Neutrophil (primary cell): ENCODE results near the gene MARS1.
"Not testable (repeated sequence)": the region's sequence is repeated elsewhere in the genome, so short reads cannot be mapped to it uniquely, and the experiment has no call there.

Experiments
- H3K27ac ChIP-seq: fragments of 200-600 bp; sonication (generic); 2 replicates; pipeline ENCODE4 v1.5.1; 2016; ENCODE audit warnings: mild to moderate bottlenecking, moderate library complexity
- H3K27me3 ChIP-seq: fragments of 200-600 bp; sonication (generic); 2 replicates; pipeline ENCODE4 v1.6.0; 2016; ENCODE audit warnings: mild to moderate bottlenecking
- H3K36me3 ChIP-seq: fragments of 200-600 bp; sonication (generic); 2 replicates; pipeline ENCODE4 v1.5.1; 2017
- H3K4me1 ChIP-seq, 2 experiments: fragments of 200-600 bp in 1 of 2; sonication (generic) in 1 of 2; 1 replicate in 1 of 2; 2 replicates in 1 of 2; pipeline versions ENCODE4 v1.5.1 to v1.6.1; 2013 to 2016; ENCODE audit warnings: low read depth in 1 of 2, low read length in 1 of 2, mild to moderate bottlenecking in 1 of 2, moderate library complexity in 1 of 2; ENCODE audit not compliant: control insufficient read depth in 1 of 2, insufficient read depth in 1 of 2
- H3K4me3 ChIP-seq, 2 experiments: fragments of 200-600 bp in 1 of 2; sonication (generic) in 1 of 2; 1 replicate in 1 of 2; 2 replicates in 1 of 2; pipeline ENCODE4 v1.5.1; 2013 to 2016; ENCODE audit warnings: low read depth in 1 of 2, low read length in 1 of 2, mild to moderate bottlenecking in 1 of 2, moderate library complexity in 1 of 2
- H3K9me3 ChIP-seq: fragments of 200-600 bp; sonication (generic); 2 replicates; pipeline ENCODE4 v1.5.1; 2016
- CTCF ChIP-seq: fragments of 200-600 bp; sonication (generic); IDR thresholded peaks from 2 replicates; pipeline ENCODE4 v1.5.1; 2016; ENCODE audit warnings: antibody characterized with exemption

Gene MARS1

GRCh38 chr12:57487597-57488401, at the start of gene MARS1:
Gene MARS1 (plus strand): TSS chr12:57488068. CDS start chr12:57488091, 23 bp downstream.
- Histone ChIP-seq H3K36me3 (peaks cover 40% of the 10 kb centered on the region), H3K4me3 (peak within 1 kb of the TSS; percentile 69 to 90), H3K4me1 (peaks cover 19% of the 10 kb centered on the region in 2 experiments), H3K27me3 (no peaks in the 10 kb centered on the region), H3K9me3 (no peaks in the 10 kb centered on the region), H3K27ac (peak within 1 kb of the TSS; percentile 86)
- TF ChIP-seq CTCF, result peak; percentile 54

DNA sequence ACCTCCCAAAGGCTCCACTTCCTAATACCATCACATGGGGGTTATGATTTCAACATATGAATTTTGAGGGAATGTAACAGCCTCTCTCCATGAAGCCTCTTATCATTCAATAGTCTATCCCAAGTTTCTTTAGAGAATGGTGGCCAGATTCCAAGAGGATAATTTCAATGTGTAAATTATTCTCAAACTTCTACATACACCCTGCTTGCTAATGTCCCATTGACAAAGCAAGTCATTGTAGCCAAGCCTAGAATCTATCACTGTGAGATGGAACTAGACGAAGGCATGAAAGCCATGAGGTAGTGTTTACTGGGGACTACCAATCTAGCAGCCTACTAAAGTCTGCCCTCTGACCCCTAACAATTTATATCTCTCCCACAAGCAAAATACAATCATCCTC, 49.5 kb upstream of the MARS1 start:
- no peak overlapping the region for H3K27ac ChIP-seq

GRCh38 chr12:57439762-57440266, 48.1 kb upstream of the MARS1 start:
- Histone ChIP-seq H3K36me3 (no peaks in the 10 kb centered on the region), H3K9me3 (no peaks in the 10 kb centered on the region), H3K27me3 (no peaks in the 10 kb centered on the region), H3K4me1 (peaks cover 26 to 27% of the 10 kb centered on the region in 2 experiments), H3K27ac (peak overlapping the region; percentile 70), H3K4me3 (no peak overlapping the region)
- no peak for TF ChIP-seq CTCF

More for the DNA sequence above, 49.5 kb upstream of the MARS1 start:
- no peak overlapping the region for H3K4me3 ChIP-seq
- no peaks in the 10 kb centered on the region for H3K36me3 ChIP-seq
- no peaks in the 10 kb centered on the region for H3K9me3 ChIP-seq
- H3K4me1 ChIP-seq, result peaks cover 30 to 31% of the 10 kb centered on the region in 2 experiments
- no peak for TF ChIP-seq CTCF
- H3K27me3 ChIP-seq, result no peaks in the 10 kb centered on the region

GRCh38 chr12:57441393-57441792, 46.5 kb upstream of the MARS1 start:
- not testable (repeated sequence) for H3K36me3 ChIP-seq, H3K27ac ChIP-seq, H3K4me3 ChIP-seq, H3K27me3 ChIP-seq, H3K9me3 ChIP-seq
- peaks cover 18 to 20% of the 10 kb centered on the region in 2 experiments for H3K4me1 ChIP-seq

GRCh38 chr12:57441846-57442427, 45.9 kb upstream of the MARS1 start:
- Histone ChIP-seq H3K9me3 (no peaks in the 10 kb centered on the region), H3K36me3 (no peaks in the 10 kb centered on the region), H3K4me3 (no peak overlapping the region), H3K27ac (peak overlapping the region; percentile 4), H3K27me3 (no peaks in the 10 kb centered on the region), H3K4me1 (peaks cover 16% of the 10 kb centered on the region in 2 experiments)
- TF ChIP-seq CTCF, result no peak

- H3K36me3 ChIP-seq, H3K9me3 ChIP-seq, H3K27me3 ChIP-seq, H3K27ac ChIP-seq, H3K4me3 ChIP-seq: not testable (repeated sequence)
- peaks cover 14 to 18% of the 10 kb centered on the region in 2 experiments for H3K4me1 ChIP-seq
Observed at GRCh38 chr12:57444337-57444736, 43.5 kb upstream of the MARS1 start.
